Erythroblast (primary cell): ENCODE data around the gene CEP350.

Experiments
- GATA1 ChIP-seq: IDR thresholded peaks from 2 replicates; pipeline ENCODE4 v1.6.1; 2011; ENCODE audit warnings: low read depth, mild to moderate bottlenecking, control low read depth, low read length, moderate library complexity
- POLR2A ChIP-seq: IDR thresholded peaks from 2 replicates; pipeline ENCODE4 v1.6.1; 2011; ENCODE audit warnings: mild to moderate bottlenecking, low read length

DNA sequence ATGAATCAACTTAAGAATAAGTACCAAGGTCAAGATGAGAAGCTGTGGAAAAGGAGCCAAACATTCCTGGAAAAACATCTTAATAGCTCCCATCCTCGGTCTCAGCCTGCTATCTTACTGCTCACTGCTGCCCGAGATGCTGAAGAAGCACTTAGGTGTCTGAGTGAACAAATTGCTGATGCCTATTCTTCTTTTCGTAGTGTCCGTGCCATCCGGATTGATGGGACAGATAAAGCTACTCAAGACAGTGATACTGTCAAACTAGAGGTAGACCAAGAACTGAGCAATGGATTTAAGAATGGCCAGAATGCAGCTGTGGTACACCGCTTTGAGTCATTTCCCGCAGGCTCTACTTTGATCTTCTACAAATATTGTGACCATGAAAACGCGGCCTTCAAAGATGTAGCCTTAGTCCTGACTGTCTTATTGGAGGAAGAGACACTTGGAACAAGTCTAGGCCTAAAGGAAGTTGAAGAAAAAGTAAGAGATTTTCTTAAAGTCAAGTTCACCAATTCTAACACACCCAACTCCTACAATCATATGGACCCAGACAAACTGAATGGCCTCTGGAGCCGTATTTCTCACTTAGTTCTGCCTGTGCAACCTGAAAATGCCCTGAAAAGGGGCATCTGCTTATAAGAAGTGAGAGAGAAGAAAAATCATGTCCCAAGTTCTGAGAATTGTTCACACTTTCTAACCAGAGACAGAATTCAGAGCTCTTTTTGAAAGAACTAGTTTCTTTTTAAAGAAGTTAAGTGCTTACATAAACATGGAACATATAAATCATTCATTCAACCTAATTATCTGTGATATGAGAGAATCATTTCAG is 36.8 kb upstream of the CEP350 start:
- TF ChIP-seq POLR2A (no peak), GATA1 (no peak)
